ENCODE data around the gene SCN8A.
"Not testable (repeated sequence)": the region's sequence is repeated elsewhere in the genome, so short reads cannot be mapped to it uniquely, and the experiment has no call there.

Gene SCN8A

DNA sequence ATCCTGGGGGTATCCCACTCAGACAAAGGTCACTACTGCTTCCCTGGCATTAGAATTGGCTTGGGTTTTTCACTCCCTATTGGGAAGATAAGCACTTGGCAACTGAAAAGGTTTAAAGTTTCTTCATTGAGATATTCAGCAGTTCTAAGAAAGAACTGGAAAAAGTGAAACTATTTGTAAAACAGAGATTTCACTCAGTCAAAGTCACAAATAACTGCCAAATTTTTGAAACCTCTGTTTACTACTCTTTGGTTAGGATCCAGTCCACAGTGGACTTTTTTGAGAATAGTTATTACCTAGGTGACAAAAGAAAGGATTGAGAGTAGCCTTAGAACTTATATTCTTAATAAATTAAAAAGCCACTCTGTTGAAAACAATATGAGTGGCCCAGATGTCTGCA lies 172.7 kb downstream of the SCN8A start:
- no peak for DNase-seq (ENCODE audit: low read depth, low spot score)

DNA sequence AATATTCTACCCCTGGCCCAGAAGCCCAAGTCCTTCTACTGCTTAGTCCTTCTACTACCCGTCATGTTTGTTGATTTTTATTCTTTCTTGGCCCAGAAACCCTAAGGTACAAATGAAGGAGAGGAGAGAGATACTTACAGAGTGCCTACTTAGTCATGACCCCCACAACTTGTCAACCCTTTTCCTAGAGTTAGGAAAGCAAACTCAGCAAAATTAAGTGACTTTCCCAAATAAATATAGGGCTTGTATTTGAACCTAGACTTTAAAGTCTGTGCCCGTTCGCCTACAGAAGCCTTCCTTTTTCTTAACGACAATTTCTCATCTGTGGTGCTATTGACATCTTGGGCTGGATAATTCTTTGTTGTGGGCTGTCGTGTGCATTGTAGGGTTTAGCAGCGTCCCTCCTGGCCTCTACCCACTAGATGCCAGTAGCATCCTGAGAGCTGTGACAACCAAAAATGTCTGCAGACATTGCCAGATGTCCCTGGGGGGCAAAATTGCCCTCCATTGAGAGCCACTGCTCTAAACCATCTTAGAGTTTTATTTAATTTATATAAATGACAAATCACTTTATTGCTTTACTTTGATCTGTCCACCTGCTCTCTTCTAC lies 175.1 kb downstream of the SCN8A start:
- no peak for DNase-seq (ENCODE audit: low read depth, low spot score)

DNA sequence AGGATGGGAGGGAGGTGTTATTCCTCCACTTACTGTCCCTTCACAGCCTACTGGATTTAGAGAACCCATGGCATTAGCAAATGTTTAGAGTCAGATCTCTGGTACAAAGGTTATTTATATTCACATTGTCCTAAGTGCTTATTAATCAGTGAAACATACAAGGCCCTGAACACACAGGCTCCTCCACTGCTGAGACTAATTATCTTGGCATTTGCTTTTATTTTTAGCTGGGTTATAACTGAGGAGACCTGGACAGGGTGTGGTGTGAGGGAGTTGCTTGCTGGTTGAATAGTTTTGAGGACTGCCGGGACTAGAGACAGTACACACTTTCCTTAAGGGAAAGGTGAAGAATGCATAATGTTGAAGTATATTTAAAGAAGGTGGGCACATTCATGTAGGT lies 180.0 kb downstream of the SCN8A start:
- DNase-seq (ENCODE audit: low read depth, low spot score): no peak

DNA sequence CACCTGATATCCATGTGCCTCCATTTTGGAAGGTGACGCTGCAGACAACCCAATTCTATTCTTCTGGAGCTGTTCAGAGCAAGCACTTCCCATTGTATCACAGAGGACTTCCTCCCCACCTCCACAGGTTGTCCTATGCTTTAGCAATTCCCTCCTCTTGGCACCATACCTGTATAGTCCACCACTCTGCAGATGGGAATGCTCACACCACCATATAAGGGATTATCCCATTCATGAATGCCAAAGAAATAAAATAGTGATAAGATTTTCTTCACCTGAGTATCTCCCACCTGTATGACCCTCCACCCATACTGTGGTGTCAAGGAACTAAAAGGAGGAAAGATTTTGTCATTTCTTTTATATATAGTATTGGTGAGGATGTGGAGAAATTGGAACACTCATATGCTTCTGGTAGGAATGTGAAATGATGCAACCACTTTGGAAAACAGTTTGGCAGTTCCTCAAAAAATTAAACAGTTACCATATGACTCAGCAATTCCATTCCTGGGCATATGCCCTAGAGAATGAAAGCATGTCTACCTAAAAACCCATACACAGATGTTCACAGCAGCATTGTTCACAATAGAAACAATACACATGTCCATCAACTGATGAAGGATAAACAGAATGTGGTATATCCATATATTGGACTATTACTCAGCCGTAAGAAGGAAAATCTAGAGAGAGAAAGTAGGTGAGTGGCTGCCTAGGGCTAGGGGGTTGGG lies 182.3 kb downstream of the SCN8A start:
- no peak for DNase-seq (ENCODE audit: low read depth, low spot score)

DNA sequence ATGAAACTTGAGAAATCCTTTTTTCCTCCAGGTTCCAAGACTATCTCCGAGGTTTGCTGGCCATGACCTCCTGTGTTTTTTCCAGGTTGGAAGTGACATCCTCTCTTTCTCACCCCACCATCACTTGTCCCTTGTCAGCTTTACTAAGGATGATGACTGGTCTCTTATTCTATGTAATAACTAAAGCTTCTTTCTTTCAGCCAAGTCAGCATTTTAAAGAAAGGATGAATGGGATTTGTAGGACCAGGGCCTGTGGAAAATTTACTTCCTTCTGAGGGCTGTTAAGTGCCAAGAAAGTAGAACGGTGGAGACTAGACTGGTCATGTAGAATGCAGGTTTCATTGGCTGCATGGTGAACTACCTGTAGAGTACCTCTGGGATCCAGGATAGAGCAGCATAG lies 183.9 kb downstream of the SCN8A start:
- DNase-seq (ENCODE audit: low read depth, low spot score): no peak

DNA sequence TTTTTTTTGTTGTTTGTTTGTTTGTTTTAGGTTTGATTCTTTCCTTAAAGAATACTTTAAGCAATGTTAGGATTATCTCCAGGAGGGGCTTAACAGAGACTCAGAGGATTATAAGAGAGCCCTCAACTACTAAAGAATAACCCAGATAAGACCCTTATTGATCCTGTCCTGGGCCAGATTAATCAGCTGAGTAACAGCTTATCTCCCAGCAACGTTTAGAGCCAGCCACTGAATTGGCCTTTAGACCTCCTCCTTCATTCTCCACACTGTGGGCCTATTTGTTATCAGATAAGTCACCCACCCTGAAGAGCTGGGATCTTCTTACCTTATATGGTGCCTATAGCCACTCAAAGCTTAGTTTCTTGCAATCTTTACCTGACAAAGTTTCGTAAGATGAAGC lies 186.4 kb downstream of the SCN8A start:
- no peak for DNase-seq (ENCODE audit: low read depth, low spot score)

DNA sequence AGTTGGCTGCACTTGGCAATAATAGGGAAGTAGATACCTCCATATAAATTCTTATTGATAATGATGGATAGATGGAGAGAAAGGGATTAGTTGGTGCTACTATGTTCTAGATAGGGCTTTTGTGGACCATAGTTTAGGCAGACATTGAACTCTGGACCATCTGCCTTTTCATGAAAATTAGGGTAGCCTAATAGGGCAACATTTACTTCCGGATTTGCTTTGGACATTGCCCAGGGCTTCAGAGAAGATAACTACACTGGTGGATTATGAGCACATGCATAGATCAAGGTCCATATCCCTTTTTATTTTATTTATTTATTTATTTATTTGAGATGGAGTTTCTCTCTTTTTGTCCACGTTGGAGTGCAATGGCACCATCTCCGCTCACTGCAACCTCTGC lies 186.9 kb downstream of the SCN8A start:
- no peak for DNase-seq (ENCODE audit: low read depth, low spot score)

DNA sequence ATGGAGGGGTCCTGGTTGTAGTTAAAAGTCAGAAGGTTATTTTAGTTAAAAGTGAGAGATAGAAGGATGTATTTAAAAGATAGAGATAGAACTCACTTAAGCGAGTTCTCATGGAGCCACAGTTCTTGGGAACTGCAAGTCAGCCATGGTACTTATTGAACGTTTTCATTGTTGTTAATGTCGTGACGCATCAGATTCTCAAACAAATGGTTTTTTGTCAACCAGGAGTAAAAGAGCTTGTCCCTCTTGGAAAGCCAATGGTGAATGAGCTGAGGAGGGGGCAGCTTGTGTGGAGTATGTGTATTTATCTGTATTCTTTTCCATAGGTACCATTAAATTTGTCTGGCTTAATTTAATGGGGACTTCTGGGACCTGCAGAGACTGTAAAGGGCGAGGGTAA lies 188.8 kb downstream of the SCN8A start:
- no peak for DNase-seq (ENCODE audit: low read depth, low spot score)

DNA sequence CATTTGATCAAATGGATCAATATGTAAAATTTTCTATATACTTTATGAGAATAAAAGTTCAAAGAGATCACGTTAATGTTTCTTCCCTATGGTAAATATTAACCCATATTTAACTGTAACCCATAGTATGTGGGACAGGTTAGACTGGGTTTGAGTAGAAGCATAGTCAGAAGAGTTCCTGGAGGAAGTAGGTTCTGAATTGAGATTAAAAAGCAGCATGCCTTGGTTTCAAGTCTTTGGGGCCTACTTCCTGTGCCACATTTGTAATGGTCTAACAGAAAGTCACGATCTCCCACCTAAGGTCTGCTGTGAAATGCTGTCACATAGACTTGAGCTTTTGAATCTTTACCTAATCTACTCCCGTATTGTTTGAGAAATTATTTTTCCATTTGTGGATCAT lies 193.7 kb downstream of the SCN8A start:
- no peak for DNase-seq (ENCODE audit: low read depth, low spot score)

DNA sequence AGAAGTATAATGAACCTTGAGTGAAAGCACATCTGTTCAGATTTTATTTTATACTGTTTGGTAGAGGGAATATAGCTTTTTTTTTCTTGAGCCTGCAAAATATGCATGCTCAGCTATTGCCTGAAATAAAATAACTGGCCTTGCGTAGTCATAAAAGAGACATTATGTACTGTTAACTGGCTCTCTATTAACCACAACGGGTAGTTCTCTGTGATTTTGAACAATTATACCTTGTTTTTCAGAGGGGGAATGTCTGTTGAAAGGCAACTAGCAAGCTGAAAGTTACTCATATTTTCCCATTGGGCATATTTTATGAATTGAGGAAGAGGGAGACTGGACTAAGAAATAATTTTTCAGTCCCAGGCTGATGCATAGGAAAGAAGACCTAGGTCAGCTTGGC lies 194.9 kb downstream of the SCN8A start:
- DNase-seq (ENCODE audit: low read depth, low spot score): no peak

DNA sequence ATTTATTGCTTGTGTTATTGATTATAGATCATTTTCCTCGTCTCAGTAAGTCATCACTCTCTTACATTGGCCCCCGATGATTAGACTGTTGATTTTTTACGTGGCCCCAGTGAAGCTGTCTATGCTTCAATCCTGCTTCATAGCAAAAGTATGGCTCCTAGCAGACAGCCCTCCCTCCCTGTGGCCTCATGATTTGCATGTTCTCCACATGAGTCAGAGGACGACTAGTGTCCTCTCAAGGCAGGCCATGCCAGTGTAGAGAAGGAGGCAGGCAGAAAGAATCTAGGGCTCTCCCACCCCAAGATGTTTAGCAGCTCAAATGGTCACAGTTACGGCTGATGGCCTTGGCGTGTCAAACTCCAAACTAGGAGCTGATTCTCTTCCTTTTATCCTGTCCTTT lies 197.8 kb downstream of the SCN8A start:
- no peak for DNase-seq (ENCODE audit: low read depth, low spot score)

DNA sequence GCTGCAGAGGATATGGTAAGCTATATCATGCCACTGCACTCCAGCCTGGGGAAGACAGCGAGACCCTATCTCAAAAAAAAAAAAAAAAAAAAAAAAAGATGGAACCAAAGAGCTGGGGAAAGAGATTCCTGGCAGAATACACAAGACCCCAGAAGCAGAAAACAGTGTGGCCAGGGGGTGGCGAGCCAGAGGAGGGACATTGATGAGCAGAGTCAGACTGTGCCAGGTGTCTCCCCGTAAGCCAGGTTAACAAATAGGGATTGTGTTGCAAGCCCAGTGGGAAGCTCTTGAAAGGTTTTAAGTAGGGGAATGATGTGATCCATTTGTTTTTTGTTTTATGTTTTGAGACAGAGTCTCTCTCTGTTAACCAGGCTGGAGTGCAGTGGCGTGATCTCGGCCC lies 201.4 kb downstream of the SCN8A start:
- DNase-seq (ENCODE audit: low read depth, low spot score): no peak

DNA sequence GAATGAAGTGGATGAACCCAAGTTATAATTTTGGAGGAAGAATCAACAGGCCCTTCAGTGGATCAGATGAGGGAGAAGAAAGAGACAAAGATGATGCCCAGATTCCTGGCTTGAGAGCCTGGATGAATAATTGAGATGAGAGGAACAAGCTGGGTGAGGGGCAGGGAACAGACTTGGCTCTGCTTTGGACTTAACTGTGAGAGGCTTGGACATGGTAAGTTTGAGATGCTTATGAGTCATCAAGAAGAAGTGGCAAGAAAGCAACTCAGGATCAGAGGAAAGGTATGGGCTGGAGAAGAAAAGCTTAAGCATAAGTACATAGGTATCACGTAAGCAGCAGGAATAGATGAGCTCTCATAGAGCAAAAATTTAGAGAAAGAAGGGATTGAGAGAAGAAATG lies 202.2 kb downstream of the SCN8A start:
- DNase-seq (ENCODE audit: low read depth, low spot score): no peak

DNA sequence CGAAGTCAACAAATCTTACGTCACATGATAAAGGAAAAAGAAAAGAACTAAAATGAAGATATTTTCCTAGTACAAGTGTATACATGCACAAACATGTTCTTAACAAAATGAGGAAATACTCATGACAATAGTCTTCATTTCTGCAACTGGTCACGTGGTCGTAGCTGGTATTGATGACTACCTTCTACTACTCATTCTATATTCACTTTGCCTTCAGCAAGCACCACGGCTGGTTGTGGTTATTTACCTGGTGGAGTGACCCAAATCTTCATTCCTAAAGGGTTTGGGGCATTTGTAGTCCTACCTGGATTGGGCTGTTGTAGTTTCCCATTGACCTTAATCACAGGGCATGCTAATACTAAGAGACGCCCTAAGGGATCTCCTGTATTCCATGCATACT lies 206.3 kb downstream of the SCN8A start:
- DNase-seq (ENCODE audit: low read depth, low spot score): no peak

DNA sequence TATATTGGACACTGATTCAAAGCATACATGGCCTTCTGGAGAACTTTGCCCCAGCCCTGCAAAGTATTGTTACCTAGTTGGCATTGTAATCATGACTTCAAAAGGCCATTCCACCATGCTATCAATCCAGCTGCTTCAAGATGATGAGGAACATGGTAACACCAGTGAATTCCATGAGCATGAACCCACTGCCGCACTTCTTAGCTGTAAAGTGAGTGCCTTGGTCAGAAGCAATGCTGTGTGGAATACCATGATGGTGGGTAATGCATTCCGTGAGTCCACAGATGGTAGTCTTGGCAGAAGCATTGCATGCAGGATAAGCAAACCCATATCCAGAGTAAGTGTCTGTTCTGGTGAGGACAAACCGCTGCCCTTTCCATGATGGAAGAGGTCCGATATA lies 207.0 kb downstream of the SCN8A start:
- not testable (repeated sequence) for DNase-seq (ENCODE audit: low read depth, low spot score)

DNA sequence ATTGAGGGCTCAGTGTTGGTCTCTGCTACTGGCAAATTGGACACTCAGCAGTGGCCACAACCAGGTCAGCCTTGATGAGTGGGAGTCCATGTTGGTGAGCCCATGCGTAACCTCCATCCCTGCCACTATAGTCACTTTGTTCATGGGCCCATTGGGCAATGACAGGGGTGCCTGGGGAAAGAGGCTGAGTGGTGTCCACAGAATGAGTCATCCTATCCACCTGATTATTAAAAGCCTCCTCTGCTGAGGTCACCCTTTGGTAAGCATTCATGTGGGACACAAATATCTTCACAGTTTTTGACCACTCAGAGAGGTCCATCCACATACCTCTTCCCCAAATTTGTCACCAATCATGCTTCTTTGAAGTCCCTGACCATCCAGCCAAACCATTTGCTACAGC lies 207.5 kb downstream of the SCN8A start:
- DNase-seq (ENCODE audit: low read depth, low spot score): no peak

DNA sequence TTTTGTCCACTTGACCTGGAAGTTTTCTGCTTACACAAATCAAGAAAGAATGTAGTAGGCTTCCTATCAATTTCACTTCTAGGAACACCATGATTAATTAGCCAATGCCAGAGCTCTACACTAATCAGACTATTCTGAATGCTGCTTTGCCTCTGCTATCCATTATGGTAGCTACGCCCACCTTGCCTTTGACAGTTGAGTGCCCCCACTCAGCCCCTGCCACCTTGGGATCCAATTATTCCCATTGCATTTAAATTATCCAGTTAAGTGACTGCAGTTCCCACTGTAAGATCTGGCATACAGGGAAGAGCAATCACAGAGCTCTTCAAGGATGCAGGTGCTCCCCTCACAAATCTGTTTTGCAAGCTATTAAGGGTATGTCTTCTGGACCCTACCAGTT lies 210.0 kb downstream of the SCN8A start:
- no peak for DNase-seq (ENCODE audit: low read depth, low spot score)

DNA sequence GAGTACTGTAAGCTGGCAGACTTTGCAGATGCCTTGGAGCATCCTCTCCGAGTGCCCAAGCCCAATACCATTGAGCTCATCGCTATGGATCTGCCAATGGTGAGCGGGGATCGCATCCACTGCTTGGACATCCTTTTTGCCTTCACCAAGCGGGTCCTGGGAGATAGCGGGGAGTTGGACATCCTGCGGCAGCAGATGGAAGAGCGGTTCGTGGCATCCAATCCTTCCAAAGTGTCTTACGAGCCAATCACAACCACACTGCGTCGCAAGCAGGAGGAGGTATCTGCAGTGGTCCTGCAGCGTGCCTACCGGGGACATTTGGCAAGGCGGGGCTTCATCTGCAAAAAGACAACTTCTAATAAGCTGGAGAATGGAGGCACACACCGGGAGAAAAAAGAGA lies 215.9 kb downstream of the SCN8A start:
- DNase-seq (ENCODE audit: low read depth, low spot score): no peak

DNA sequence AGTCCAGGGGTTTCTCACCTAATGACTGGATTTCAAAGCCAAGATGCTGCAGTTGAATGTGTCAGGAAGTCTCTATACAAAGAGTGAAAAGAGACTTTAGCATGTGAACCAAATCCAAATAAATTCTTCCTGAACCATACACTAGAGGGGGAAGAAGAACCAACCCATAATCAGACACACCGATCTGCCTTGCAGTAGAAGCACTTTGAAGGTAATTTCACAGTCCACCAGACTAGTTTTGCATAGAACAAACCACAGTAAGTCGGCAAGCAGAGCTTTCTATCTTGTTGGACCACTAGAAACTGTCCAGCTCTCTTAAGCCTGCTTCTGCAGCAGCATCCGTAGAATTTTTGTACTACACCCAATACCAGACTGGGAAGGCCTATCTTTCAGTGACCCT lies 218.2 kb downstream of the SCN8A start:
- DNase-seq (ENCODE audit: low read depth, low spot score): no peak

DNA sequence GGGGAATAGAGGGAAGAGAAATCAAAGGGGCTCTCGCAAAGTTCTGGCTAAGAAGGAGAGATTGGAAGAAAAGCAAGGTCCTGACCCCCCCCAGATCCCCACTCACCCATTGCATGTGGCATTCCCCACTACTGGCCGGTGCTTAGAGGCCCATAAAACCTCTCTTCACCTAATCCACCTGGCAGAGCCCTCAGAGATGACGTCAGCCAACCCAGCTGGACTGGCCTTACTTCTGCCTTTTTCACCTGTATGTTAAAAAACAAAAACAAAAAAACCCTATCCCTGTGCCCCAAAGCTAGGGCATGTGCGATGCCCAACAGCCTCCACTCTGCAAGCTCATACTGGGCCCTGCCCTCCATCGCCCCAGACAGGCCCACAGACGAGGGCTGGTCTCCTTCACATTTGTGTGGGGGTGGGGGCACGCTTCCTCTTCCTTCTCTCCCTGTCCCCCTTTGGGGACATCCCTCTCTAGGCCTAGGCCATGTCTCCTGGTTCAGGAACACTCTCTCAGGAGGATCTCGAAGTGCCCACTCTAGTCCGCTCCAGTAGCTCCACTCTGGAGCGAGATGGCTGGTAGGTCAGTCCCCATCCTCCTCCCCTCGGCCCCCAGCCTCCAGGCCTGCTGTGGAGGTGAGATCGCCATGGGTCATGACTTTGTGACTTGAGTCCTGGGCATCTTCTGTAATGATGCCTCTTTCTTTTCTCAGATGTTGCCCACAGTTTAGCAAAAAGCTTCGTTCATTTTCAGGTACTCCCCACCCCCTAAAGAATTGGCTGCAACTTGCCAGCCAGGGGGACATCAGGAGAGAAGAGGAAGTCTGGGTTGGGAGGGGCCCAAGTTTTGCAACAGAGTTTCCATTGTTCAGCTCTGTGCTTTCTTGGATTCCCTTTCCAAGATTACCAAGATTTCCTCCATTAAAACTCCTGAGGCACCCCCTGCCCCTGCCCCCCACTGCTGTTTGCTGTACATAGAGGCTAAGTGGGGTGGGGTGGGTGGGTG lies 220.5 kb downstream of the SCN8A start:
- DNase-seq (ENCODE audit: low read depth, low spot score): no peak

DNA sequence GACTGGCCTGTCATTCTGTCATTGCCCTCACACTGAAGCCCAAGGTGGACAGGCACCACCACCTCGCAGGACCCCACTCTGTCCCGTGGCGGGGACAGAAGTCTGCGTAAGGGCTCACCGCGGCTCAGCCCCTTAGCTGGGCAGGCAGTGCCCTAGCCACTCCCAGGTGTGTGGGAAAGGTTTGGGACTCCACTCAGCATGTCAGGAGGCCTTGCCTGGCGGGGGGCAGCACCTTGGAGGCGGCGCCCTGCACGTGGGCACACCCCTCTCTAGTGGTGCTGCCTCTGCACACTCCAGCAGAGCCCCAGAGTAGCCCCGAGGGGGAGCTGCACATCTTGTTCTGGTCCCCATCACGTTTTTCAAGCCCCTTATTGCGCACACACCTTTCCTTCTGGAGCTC lies 221.8 kb downstream of the SCN8A start:
- DNase-seq (ENCODE audit: low read depth, low spot score): no peak

DNA sequence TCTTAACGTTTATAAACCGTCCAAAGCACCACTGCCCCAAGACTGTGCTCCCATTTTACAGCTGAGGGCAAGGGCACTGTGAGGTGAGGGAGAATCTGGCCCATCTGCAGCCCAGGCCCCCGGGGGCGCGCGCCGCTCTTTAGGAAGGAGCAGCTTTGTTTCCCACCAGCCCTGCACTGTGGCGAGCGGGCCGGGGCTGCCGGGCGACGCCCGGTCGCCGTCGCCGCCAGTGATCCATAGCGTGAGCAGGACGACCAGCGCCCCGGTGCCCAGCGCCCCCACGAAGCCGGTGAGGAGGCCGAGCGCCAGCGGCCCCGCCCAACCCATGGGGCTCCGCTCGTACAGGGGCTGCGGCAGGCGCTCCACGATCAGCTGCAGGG lies 222.9 kb downstream of the SCN8A start:
- DNase-seq (ENCODE audit: low read depth, low spot score): no peak
